Measurements from ENCODE around the gene HOXB7. TPM values are rescaled to one million over a fixed set of nuclear protein-coding genes. Genes with fewer than 3 reads are reported as not detected.

The HOXB7 gene
- total RNA-seq, 2 donors from 2014 or later: 1.1 to 2.7 TPM

DNA sequence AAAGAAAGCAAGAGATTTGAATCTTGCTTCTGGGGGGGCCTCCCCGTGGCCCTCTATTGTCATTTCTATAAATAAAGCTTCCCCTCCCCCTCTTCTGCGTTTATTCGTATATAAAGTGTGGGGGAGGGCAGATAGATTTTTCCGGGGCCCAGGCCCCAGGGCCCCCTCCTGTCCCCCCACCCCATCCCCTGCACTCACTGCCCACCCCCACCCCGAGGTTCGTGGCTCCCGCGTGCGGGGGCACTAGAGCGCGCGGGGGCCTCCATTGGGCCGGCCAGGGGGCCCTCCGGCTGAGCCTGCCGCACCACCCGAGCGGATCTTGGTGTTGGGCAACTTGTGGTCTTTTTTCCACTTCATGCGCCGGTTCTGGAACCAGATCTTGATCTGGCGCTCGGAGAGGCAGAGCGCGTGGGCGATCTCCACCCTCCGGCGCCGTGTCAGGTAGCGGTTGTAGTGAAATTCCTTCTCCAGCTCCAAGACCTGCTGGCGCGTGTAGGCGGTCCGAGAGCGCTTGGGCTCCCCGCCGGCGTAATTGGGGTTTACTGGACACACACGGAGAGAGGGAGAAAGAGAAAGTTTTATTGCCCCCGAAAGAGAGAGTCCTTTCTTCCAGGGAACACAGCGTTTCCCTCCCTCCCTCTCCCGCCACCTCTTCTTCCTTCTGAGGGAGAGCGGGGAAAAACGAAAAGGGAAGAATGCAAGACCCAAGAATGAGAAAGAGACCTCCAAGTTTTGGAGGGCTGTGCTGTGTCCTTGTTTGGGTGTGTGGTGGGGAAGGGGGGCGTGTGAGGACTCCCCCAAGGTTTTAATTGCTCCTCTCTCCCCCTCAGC, 34.1 kb downstream of the HOXB7 start:
- ATAC-seq (no peak), DNase-seq (ENCODE audit: low spot score) (no peak)
- peak overlapping the region; percentile 70 to 84 for H3K27ac Mint-ChIP-seq
- H3K4me3 Mint-ChIP-seq: peak overlapping the region; percentile 93
- no peaks in the 10 kb centered on the region for H3K9me3 Mint-ChIP-seq
- H3K27me3 Mint-ChIP-seq: peaks cover 12% of the 10 kb centered on the region in 2 donors
- H3K36me3 Mint-ChIP-seq: no peaks in the 10 kb centered on the region
- H3K4me1 Mint-ChIP-seq (ENCODE audit: low read depth in 2 of 2): peaks cover 37 to 40% of the 10 kb centered on the region in 2 donors

- H3K9me3 Mint-ChIP-seq: no peaks in the 10 kb centered on the region
- peak overlapping the region; percentile 93 for H3K4me3 Mint-ChIP-seq
- H3K4me1 Mint-ChIP-seq (ENCODE audit: low read depth in 2 of 2): peaks cover 37 to 38% of the 10 kb centered on the region in 2 donors
- DNase-seq (ENCODE audit: low spot score) (no peak), ATAC-seq (no peak)
- H3K27me3 Mint-ChIP-seq: peaks cover 12% of the 10 kb centered on the region in 2 donors
- no peaks in the 10 kb centered on the region for H3K36me3 Mint-ChIP-seq
- H3K27ac Mint-ChIP-seq: peak overlapping the region in 1 of 2 donors; percentile 70
These were observed 34.9 kb downstream of the HOXB7 start for GRCh38 chr17:48575673-48576478.

DNA sequence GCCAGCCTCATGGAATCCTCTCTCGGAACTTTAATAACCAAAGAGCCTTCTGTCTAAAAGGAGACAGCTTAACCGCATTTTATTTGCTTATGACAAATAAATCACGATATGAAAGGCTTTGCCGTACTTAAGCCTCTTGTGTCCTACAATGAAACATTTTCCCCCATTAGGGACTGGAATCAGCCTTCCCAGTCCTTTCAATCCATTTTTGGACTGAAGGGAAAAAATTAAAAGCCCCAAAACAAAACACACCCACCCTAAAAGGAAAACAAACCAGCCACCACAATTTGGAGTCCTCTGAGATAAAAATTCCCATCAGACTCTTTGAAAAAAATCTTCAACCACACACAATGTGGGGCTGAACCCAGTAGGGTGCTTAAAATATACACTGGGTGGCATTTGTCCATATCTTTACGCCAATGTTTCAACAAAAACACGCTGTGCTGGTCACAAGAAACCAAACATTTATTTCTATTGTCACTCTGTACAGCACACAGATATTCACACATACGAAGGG, 35.7 kb downstream of the HOXB7 start:
- ATAC-seq: no peak
- DNase-seq (ENCODE audit: low spot score): no peak
- no peaks in the 10 kb centered on the region for H3K9me3 Mint-ChIP-seq
- peaks cover 9 to 10% of the 10 kb centered on the region in 2 donors for H3K27me3 Mint-ChIP-seq
- peak overlapping the region; percentile 13 for H3K4me3 Mint-ChIP-seq
- H3K36me3 Mint-ChIP-seq: no peaks in the 10 kb centered on the region
- H3K4me1 Mint-ChIP-seq (ENCODE audit: low read depth in 2 of 2): peaks cover 34 to 37% of the 10 kb centered on the region in 2 donors
- peak overlapping the region in 1 of 2 donors; percentile 31 for H3K27ac Mint-ChIP-seq

DNA sequence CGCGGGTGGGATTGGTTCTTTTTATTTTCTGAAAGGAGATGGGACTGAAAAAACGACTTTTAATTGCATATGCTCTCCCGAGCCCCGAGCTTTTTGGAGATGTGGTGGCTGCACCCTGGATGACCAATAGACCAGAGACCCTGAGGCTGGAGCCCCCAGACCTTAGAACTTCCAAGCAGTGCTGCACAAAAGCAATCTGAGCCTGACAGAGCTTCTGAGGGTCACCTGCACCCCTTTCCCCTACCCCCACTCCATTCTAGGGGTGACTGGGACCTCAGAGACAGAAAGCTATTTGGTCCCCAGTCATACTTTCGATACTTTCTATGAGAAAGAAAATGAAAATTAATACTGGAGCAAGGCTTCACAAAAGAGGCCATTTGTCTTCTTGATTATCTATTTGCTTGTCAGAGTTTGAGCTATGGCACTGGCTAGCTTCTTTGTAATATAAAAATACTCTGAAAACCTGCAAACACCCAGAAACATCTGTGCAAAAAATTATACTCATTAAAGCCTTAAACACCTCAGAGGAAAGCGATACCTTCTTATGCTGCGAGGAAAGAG, 36.2 kb downstream of the HOXB7 start:
- ATAC-seq: no peak
- Mint-ChIP-seq H3K27ac (peak overlapping the region in 1 of 2 donors; percentile 31), H3K9me3 (no peaks in the 10 kb centered on the region), H3K4me1 (ENCODE audit: low read depth in 2 of 2) (peaks cover 31 to 32% of the 10 kb centered on the region in 2 donors), H3K36me3 (no peaks in the 10 kb centered on the region), H3K4me3 (no peak overlapping the region), H3K27me3 (peaks cover 5 to 6% of the 10 kb centered on the region in 2 donors)
- no peak for DNase-seq (ENCODE audit: low spot score)

- H3K27ac Mint-ChIP-seq: no peak overlapping the region
- H3K9me3 Mint-ChIP-seq: no peaks in the 10 kb centered on the region
- H3K36me3 Mint-ChIP-seq: no peaks in the 10 kb centered on the region
- H3K4me3 Mint-ChIP-seq: no peak overlapping the region
- H3K27me3 Mint-ChIP-seq: no peaks in the 10 kb centered on the region
- no peak for DNase-seq (ENCODE audit: low spot score)
- ATAC-seq: no peak
- H3K4me1 Mint-ChIP-seq (ENCODE audit: low read depth in 2 of 2): peaks cover 16 to 25% of the 10 kb centered on the region in 2 donors
These were observed 38.9 kb downstream of the HOXB7 start for GRCh38 chr17:48571826-48572417.

DNA sequence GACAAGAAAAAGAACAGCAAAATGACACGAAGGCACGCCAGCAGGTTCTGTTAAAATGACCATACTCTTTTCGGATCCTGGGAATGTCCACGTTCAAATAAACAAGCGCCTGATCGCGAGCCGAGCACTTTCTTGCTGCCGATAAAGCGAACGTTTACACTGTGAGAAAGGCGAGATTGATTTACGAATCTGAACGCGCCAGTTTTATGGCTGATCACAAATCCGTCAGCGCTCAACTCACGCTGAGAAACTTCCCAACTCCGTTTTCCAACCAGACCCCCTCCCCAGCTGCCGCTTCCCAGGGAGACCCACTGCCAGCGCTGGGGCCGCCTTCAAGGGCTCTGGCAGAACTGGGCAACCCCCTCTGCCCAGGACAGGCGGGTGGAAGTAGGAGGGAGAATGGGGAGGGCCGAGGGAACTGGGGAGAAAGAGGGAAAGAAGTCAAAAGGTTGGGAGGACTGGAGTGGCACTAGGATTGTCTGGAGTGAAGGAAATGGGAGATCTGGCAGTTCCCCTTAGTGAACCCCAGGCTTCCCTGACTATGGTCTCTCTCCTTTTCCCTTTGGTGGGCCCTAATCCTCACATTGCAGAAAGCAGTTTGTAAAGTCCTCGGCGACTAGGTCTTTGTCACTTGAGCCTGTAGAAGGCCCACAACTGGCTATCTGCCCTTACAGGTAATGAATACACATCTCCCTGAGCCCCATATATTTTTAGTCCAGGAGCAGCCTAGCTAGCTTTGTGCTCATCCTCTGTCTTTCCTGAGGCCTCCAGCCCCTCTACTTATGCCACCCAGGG, 39.6 kb downstream of the HOXB7 start:
- Mint-ChIP-seq H3K27me3 (no peaks in the 10 kb centered on the region), H3K4me3 (no peak overlapping the region), H3K36me3 (no peaks in the 10 kb centered on the region), H3K9me3 (no peaks in the 10 kb centered on the region), H3K4me1 (ENCODE audit: low read depth in 2 of 2) (peaks cover 16 to 23% of the 10 kb centered on the region in 2 donors), H3K27ac (no peak overlapping the region)
- DNase-seq (ENCODE audit: low spot score): peak; percentile 23
- no peak for ATAC-seq

GRCh38 chr17:48570325-48571023, 40.3 kb downstream of the HOXB7 start:
- no peaks in the 10 kb centered on the region for H3K27me3 Mint-ChIP-seq
- DNase-seq (ENCODE audit: low spot score) (peak; percentile 31), ATAC-seq (no peak)
- H3K9me3 Mint-ChIP-seq: no peaks in the 10 kb centered on the region
- no peaks in the 10 kb centered on the region for H3K36me3 Mint-ChIP-seq
- H3K4me3 Mint-ChIP-seq: no peak overlapping the region
- H3K27ac Mint-ChIP-seq: no peak overlapping the region
- peaks cover 16 to 20% of the 10 kb centered on the region in 2 donors for H3K4me1 Mint-ChIP-seq (ENCODE audit: low read depth in 2 of 2)

DNA sequence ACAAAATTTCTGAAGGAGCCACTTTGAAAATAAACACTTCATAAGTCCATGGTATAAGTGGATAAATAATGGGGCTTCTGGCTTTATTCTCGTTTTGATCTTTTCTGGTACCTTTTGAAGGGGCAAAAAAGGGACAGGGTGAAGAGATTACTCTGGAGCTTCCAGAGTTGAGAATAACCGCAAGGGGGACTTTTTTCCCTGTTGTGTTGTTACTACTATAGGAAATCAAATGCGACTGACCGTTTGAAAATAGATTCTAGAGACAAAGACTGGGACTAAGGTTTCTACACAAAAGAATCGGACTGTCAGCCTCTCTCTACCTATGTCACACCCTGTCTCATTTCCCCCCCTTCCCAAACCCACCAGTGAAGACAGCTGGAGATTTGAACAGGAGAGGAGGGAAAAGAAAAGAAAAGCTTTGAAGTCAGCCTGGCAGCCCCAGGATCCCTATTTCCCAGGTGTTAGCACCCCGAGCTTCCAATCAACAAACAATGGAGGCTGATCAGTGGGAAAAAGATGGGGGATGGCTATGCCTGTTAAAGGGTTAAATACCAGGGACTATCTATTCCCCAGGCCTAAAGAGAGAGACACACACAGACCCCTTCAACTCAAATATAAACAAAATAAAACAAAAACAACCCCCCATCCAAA, 41.0 kb downstream of the HOXB7 start:
- Mint-ChIP-seq H3K27ac (no peak overlapping the region), H3K9me3 (no peaks in the 10 kb centered on the region), H3K4me1 (ENCODE audit: low read depth in 2 of 2) (peaks cover 16 to 17% of the 10 kb centered on the region in 2 donors), H3K27me3 (peaks cover 0 to under 1% of the 10 kb centered on the region in 2 donors), H3K4me3 (no peak overlapping the region), H3K36me3 (no peaks in the 10 kb centered on the region)
- ATAC-seq (no peak), DNase-seq (ENCODE audit: low spot score) (no peak)

- Mint-ChIP-seq H3K27ac (no peak overlapping the region), H3K4me3 (no peak overlapping the region), H3K9me3 (no peaks in the 10 kb centered on the region), H3K36me3 (no peaks in the 10 kb centered on the region), H3K4me1 (ENCODE audit: low read depth in 2 of 2) (peaks cover 11 to 17% of the 10 kb centered on the region in 2 donors), H3K27me3 (peaks cover 0 to 2% of the 10 kb centered on the region in 2 donors)
- no peak for DNase-seq (ENCODE audit: low spot score)
- no peak for ATAC-seq
These were observed 41.6 kb downstream of the HOXB7 start for GRCh38 chr17:48569240-48569582.

DNA sequence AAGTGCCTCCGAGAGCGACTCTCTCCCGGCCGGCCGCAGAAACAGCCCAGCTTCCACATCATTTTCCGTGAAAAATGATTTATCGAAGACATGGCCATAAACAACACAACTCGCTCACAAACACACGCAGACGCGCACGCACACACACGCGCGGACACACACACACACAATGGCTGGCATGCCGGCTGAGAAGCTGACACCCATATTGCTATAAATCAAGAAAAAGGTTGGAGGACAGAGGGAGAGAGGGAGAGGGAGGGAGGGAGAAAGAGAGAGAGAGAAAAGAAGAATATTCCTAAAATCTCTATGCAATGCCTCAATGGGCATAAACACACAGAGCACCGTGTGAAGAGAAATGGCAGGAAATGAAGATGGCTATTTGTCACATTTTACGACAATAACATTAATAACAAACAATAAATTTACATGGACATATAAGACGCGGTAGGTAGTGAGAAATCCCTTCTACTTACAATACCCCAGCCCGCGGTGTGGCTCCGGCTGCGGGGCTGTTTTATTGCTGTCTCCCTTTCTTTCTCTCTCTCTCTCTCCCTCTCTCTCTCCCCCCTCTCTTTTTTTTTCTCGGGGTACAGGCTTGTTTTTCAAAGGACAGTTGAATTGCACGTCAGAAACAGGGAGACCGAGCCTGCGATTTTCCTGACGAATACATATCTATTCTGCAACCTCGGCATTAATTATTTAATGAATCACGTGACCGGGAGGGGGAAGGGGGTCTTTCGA, 42.1 kb downstream of the HOXB7 start:
- ATAC-seq: no peak
- Mint-ChIP-seq H3K27me3 (peaks cover 0 to 2% of the 10 kb centered on the region in 2 donors), H3K36me3 (no peaks in the 10 kb centered on the region), H3K4me3 (peak overlapping the region; percentile 41), H3K4me1 (ENCODE audit: low read depth in 2 of 2) (peaks cover 9 to 18% of the 10 kb centered on the region in 2 donors), H3K9me3 (no peaks in the 10 kb centered on the region), H3K27ac (no peak overlapping the region)
- DNase-seq (ENCODE audit: low spot score): no peak

DNA sequence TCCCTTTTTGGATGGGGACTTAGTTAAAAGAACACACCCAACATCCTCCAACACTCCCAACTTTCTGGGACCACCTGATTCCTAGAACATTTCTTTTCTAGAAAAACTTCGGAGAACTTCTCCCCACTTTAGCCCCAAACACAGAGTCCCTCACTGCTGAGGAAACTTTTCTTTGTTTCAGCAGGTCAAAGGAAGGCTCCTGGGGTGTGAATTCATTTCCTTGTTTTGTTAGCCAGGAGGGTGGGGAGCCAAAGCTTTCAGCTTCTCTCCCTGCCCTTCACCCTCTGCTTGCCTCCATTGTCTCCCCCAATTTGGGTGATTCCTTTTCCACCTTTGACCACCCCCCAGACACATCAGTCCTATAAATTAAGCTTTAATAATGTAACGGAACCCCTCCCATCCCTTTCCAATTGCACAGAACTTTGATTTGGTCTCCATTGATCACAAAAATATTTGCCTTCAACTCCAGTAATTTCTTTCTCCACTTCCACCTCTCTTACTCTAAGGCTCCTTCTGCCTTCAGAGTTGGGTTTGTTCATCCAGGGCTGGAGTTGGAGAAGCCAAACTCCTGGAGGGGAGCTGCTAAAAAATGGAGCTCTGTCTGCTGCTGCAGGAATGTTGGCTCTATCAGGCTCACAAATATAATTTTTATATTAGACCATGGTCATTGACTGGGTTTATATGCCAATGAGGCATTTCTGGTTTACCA, 43.0 kb downstream of the HOXB7 start:
- ATAC-seq: no peak
- no peaks in the 10 kb centered on the region for H3K36me3 Mint-ChIP-seq
- no peak for DNase-seq (ENCODE audit: low spot score)
- peak overlapping the region; percentile 41 for H3K4me3 Mint-ChIP-seq
- H3K4me1 Mint-ChIP-seq (ENCODE audit: low read depth in 2 of 2): peaks cover 0 to 19% of the 10 kb centered on the region in 2 donors
- no peak overlapping the region for H3K27ac Mint-ChIP-seq
- H3K9me3 Mint-ChIP-seq: no peaks in the 10 kb centered on the region
- peaks cover 0 to 2% of the 10 kb centered on the region in 2 donors for H3K27me3 Mint-ChIP-seq
